Urothelium cell line (cell line): ENCODE results near the gene ZNF2.

Source experiments
- DNase-seq: peaks from one replicate; pipeline ENCODE4 v3.0.0; 2011; ENCODE audit warnings: low spot score, mixed read lengths
- FAIRE-seq: peaks from 2 replicates; lab custom pipeline; 2011; peaks lifted over from hg19 to GRCh38; lab: Jason Lieb, UNC

ZNF2 gene

GRCh38 chr2:95204396-95204795 is 38.8 kb downstream of the ZNF2 start:
- FAIRE-seq: no peak

GRCh38 chr2:95206096-95206495 is 40.5 kb downstream of the ZNF2 start:
- FAIRE-seq (no peak), DNase-seq (no peak)

More at GRCh38 chr2:95204396-95204795, 38.8 kb downstream of the ZNF2 start:
- no peak for DNase-seq

GRCh38 chr2:95207111-95207961 is 41.7 kb downstream of the ZNF2 start, which contains the start of gene ZNF892:
Gene ZNF892, plus strand, starts transcription at chr2:95207521. Its CDS starts 295 bp downstream, at chr2:95207816.
- FAIRE-seq (peak; percentile 96), DNase-seq (peak; percentile 99)

GRCh38 chr2:95208106-95208505 is 42.5 kb downstream of the ZNF2 start:
- DNase-seq (no peak), FAIRE-seq (no peak)

DNA sequence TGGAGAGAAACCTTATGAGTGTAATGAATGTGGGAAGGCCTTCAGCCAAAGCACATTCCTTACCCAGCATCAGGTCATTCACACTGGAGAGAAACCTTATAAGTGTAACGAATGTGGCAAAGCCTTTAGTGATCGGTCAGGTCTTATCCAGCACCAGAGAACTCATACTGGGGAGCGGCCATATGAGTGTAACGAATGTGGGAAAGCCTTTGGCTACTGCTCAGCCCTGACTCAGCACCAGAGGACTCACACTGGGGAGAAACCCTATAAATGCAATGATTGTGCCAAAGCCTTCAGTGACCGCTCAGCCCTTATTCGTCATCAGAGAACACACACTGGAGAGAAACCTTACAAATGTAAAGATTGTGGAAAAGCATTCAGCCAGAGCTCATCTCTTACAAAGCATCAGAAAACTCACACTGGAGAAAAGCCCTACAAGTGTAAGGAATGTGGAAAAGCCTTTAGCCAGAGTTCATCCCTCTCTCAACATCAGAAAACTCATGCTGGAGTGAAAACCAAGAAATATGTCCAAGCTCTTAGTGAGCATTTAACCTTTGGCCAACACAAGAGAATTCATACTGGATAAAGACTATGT is 49.5 kb downstream of the ZNF2 start:
- FAIRE-seq (no peak), DNase-seq (no peak)

DNA sequence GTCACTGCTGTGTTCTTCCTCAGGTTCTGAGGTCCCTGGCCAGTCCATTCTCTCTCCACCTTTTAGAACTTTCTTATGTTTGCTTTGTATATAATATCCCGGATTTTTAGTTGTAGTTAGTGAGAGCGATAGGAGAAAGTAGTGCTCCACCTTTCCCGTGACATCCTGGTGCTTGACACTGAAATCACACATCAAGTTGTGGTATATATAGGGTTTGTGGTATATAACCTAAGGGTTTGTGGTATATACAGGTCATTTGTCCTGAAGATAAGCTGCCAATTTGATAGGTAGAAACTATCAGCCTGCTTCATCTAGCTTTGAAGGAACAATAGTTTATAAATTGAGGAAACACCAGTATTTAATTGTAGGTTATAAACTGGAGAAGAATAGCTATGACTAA is 54.8 kb downstream of the ZNF2 start:
- no peak for FAIRE-seq
- no peak for DNase-seq

GRCh38 chr2:95225658-95226057 is 60.0 kb downstream of the ZNF2 start:
- FAIRE-seq: no peak
- no peak for DNase-seq

GRCh38 chr2:95231723-95232122 is 66.1 kb downstream of the ZNF2 start:
- no peak for FAIRE-seq
- DNase-seq: peak; percentile 69

DNA sequence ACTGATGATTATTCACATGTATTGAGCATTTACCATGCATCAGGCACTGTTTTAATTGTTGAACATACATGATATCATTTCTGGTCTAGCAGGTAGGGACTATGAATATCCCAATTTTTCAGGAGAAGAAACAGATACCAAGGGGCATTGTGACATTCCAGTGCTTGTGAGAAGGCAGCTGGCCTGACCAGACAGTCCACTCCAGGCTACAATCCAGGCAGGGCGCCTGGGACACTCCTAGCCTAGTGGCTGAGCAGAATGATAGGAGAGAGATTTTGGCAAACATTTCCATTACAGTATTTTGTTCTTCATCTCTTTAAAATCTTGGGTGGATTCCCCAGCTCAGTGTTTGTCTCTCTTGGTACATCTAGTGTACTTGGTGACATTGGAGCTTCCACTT is 66.6 kb downstream of the ZNF2 start:
- FAIRE-seq (no peak), DNase-seq (no peak)
